A549 (cell line): Measurements from ENCODE around the gene OR4D10.
"Not testable (repeated sequence)": the region's sequence is repeated elsewhere in the genome, so short reads cannot be mapped to it uniquely, and the experiment has no call there.

Source experiments
- CHD2 ChIP-seq: fragments of 150-350 bp; IDR thresholded peaks from 2 replicates; pipeline ENCODE4 v1.6.1; 2014; ENCODE audit warnings: low read length; ENCODE audit not compliant: partially characterized antibody
- POLR2A ChIP-seq: IDR thresholded peaks from 2 replicates; pipeline ENCODE4 v1.6.1; 2012; ENCODE audit warnings: mild to moderate bottlenecking, low read length
- RFX5 ChIP-seq: fragments of 450-650 bp; IDR thresholded peaks from 2 replicates; pipeline ENCODE4 v1.7.1; 2014; ENCODE audit warnings: antibody characterized with exemption, mild to moderate bottlenecking, moderate library complexity
- TF ChIP-seq, protein P1 (sequence below): fragments of >200 bp; sonication (Bioruptor Twin); formaldehyde crosslinking; IDR thresholded peaks from 3 replicates; pipeline ENCODE4 v1.5.1; 2016
- TF ChIP-seq, protein P2 (sequence below): fragments of 450-650 bp; IDR thresholded peaks from 2 replicates; pipeline ENCODE4 v1.6.1; 2014; ENCODE audit warnings: antibody characterized with exemption

- not testable (repeated sequence) for TF ChIP-seq RFX5, POLR2A, CHD2
- TF ChIP-seq, protein P1, sequence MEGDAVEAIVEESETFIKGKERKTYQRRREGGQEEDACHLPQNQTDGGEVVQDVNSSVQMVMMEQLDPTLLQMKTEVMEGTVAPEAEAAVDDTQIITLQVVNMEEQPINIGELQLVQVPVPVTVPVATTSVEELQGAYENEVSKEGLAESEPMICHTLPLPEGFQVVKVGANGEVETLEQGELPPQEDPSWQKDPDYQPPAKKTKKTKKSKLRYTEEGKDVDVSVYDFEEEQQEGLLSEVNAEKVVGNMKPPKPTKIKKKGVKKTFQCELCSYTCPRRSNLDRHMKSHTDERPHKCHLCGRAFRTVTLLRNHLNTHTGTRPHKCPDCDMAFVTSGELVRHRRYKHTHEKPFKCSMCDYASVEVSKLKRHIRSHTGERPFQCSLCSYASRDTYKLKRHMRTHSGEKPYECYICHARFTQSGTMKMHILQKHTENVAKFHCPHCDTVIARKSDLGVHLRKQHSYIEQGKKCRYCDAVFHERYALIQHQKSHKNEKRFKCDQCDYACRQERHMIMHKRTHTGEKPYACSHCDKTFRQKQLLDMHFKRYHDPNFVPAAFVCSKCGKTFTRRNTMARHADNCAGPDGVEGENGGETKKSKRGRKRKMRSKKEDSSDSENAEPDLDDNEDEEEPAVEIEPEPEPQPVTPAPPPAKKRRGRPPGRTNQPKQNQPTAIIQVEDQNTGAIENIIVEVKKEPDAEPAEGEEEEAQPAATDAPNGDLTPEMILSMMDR, result not testable (repeated sequence)
- TF ChIP-seq, protein P2, sequence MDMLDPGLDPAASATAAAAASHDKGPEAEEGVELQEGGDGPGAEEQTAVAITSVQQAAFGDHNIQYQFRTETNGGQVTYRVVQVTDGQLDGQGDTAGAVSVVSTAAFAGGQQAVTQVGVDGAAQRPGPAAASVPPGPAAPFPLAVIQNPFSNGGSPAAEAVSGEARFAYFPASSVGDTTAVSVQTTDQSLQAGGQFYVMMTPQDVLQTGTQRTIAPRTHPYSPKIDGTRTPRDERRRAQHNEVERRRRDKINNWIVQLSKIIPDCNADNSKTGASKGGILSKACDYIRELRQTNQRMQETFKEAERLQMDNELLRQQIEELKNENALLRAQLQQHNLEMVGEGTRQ, result not testable (repeated sequence)
Observed at GRCh38 chr11:59520139-59520538, 47.0 kb downstream of the OR4D10 start.
